Fibroblast of the conjunctiva (primary cell): ENCODE measurements around the gene ZNF22.

Source experiments
- DNase-seq: peaks from one replicate; pipeline ENCODE4 v3.0.0-alpha.2; 2010; ENCODE audit warnings: low read depth

ZNF22 gene

DNA sequence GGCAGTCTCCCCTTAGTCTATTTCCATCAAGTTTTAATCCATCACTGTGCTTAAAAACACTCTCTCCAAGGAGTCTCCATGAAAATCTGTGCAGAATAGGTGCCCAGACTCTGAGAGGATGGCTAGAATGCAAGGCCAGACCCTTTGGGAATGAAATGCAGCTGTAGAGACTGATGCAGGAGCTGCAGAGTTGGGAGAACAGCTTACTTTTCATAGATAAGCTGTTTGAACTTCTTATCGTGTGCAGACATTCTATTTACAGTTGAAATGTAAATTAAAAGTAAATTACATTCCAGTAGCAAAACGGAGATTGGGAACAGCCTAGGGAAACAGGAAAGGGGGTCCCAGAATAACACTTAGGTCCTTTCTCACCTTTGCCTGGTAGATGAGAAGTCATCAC is 14.9 kb downstream of the ZNF22 start:
- DNase-seq: no peak

DNA sequence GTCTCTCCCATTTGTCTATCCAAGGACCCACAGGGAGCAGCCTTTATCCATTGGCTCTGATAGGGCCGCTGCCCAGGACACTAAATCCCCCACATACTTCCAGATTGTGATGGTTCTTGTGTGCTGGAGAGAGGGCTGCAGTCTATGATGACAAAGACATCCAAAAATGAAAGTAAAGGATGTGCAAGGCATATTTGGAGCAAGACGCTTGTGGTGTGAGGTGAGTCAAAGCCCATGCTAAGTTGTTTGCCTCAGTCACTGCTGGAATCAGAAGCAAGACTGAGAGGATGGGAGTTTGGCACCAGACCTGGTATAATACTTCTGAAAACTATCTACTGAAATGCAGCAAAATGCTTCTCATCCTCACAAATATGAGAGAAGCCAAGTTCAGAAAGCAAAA is 22.7 kb downstream of the ZNF22 start:
- no peak for DNase-seq

DNA sequence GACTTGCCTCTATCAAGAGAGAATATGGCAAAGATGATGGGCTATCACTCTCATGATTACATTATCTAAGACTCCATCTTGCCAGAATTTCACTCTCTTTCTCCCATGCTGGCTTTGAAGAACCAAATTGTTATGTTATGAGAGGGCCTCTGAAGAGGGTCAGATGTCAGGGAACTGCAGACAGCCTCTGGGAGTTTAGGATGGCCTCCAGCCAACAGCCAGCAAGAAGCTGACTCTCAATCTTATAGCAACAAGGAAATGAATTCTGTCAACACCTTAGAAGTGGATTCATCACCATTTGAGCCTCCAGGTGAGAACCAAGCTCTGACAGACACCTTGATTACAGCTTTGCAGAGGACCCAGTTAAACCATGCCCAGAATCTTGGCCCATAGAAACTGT is 33.6 kb downstream of the ZNF22 start:
- DNase-seq: no peak

DNA sequence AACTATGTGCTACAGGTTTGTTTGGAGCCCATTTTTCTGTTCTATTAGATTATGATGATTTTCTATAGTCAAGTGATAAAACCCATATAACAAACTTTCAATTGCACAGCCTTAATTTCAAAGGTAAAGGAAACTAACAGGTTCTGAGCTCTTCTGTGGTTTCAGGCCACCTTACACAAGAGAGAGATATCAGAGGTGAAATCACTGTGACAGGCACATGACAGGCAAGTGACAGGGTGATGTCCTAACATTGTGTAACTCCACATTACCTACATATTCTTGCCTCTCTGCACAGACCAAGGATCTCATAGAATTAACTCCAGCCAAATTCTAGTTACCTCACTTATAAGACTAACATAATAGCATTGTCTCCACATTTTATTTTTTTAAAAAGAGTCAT is 35.0 kb downstream of the ZNF22 start:
- no peak for DNase-seq

DNA sequence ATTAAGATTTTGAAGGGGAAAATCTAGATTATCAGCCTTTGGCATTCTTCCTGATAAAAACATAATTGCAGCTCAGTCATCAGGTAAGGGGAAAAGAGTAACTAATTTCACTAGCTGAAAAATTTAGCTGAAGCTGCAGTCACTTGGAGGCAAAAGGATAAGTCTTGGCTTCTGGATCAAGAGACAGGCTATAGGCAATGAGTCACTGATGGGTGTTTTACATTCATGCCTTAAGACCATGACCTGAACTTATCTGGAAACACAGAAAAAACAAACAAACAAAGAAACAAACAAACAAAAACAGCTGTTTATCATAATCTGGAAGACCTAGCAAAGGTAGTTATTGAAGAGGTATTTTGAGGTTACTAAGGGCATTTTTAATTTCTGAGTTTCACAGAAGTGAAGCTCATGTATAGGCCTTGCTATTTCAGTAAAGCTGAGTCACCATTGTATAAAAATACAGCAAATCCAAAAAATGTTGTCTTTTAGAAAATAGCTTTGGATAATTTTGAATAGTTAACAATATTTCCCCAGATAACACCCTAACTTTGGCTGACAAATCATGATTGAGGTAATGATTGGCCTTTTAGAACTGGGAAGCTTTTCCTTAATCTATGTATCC is 40.3 kb downstream of the ZNF22 start:
- no peak for DNase-seq

DNA sequence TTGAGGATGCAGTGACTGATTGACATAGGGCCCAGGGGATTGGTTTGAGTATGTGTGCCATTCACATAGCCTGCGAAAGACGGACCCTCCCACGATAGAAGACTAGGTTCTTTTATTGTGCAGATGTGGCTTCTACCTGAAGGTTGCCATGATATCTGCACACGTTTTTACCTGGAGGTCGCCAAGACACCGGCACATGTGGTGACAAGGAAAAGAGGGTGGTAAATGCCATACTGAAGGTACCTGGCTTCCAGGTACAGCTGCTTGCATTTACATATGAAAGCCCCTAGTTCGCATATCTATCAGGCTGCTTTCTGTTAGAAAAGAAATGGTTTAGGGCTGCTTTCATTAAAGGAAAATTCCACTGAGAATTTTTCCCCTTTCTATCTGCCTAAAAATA is 43.6 kb downstream of the ZNF22 start:
- DNase-seq: no peak

DNA sequence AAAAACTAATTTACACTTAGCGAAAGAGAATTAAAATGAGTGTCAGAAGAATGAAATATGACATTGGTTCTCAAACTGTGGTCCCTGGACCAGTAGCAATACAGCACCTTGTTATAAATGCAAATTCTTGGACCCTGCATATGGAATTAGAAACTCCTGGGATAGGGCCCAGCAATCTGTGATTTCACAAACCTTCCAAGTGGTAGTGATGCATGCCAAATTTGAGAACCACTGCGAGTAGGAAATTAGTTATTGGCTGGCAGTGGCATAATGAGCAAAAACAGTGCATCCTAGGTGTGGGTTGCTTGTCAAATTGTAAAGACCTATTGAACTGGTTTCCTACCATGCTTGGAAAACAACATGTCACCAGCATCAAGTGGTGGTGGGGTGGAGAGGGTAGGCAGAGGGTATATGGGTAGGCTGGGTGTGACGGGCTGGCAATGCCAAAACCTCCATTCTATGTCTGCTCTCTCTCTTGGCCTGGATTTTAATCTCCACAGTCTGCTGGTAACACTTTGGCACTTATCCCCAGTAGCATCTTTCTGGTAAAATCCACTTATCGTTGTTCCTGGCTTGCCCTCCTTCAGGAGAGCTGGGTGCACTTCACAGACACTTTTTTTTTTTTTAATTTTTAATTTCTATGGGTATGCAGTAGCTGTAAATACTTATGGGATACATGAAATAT is 50.0 kb downstream of the ZNF22 start:
- no peak for DNase-seq

DNA sequence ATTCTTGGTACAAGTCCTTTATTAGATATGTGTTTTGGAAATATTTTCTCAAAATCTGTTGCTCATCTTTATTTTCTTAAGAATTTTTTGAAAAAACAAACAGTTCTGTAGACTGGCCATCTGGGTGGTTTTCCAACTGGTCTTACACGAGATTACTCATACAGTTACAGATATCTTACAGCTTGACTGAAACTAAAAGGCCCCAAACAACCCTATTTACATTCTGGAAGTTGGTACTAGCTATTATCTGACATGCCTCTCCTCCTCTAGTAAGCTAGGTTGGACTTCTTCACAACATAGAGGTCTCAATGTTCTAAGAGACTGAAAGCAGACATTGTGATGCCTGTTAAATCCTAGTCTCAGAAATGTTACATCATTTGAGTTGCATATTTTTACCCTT is 52.0 kb downstream of the ZNF22 start:
- DNase-seq: no peak

DNA sequence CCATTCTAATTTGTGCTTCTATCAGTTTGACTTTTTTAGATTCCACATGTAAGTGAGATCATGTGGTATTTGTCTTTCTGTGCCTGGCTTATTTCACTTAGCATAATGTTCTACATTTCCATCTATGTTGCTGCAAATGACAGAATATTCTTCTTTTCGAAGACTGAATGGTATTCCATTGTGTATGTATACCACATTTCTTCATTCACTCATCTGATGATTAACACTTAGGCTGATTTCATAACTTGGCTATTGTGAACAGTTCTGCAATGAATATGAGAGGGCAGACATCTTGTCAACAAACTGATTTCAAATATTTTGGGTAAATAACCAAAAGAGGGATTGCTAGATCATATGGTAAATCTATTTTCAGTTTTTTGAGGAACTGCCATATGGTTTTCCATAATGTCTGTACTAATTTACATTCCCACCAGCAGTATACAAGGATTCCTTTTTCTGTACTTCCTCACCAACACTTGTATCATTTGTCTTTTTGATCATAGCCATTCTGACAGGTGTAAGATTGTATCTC is 52.9 kb downstream of the ZNF22 start:
- DNase-seq: no peak
